Left renal cortex interstitium (tissue), 4 donors: Measurements from ENCODE around the gene RPTOR. TPM values are rescaled to one million over a fixed set of nuclear protein-coding genes. Genes with fewer than 3 reads are reported as not detected.

Experiments
- DNase-seq, 4 donors: peaks; one replicate each; pipeline ENCODE4 v3.0.0-alpha.2; 2013; ENCODE audit warnings: low read depth in 4 of 4, low spot score in 2 of 4, missing footprints in 1 of 4
- polyA plus RNA-seq, 4 donors: library from polyadenylated mRNA; unstranded; fragments of 120-200 nt; gene quantifications; one replicate each; pipeline ENCODE4 v1.2.1, GENCODE V29; 2013; ENCODE audit not compliant: insufficient read length in 4 of 4

Gene RPTOR
- polyA plus RNA-seq, 4 donors: 16.5 to 25.0 (median 19.7) TPM

GRCh38 chr17:80892900-80893603 lies 348.4 kb downstream of the RPTOR start:
- DNase-seq: no peak

GRCh38 chr17:80893604-80894438 lies 349.2 kb downstream of the RPTOR start:
- no peak for DNase-seq

- DNase-seq: no peak
Measured at GRCh38 chr17:80894439-80894721, 349.7 kb downstream of the RPTOR start.

- DNase-seq: no peak
Measured at GRCh38 chr17:80894726-80895125, 350.1 kb downstream of the RPTOR start.

- no peak for DNase-seq
Measured at GRCh38 chr17:80895366-80895765, 350.7 kb downstream of the RPTOR start.

GRCh38 chr17:80898716-80899115 lies 354.1 kb downstream of the RPTOR start:
- DNase-seq: no peak

GRCh38 chr17:80899402-80900268 lies 355.0 kb downstream of the RPTOR start:
- no peak for DNase-seq

- DNase-seq: no peak
Measured at GRCh38 chr17:80901319-80901718, 356.7 kb downstream of the RPTOR start.

GRCh38 chr17:80902197-80902962 lies 357.7 kb downstream of the RPTOR start:
- no peak for DNase-seq

- DNase-seq: no peak
Measured at GRCh38 chr17:80902963-80903611, 358.4 kb downstream of the RPTOR start.

GRCh38 chr17:80904036-80904753 lies 359.6 kb downstream of the RPTOR start:
- no peak for DNase-seq

- no peak for DNase-seq
Measured at GRCh38 chr17:80905586-80906230, 361.1 kb downstream of the RPTOR start.

GRCh38 chr17:80906364-80907259 lies 362.0 kb downstream of the RPTOR start:
- no peak for DNase-seq

- DNase-seq: no peak
Measured at GRCh38 chr17:80907281-80907680, 362.6 kb downstream of the RPTOR start.

GRCh38 chr17:80908211-80908610 lies 363.6 kb downstream of the RPTOR start:
- no peak for DNase-seq

GRCh38 chr17:80908776-80909175 lies 364.1 kb downstream of the RPTOR start:
- DNase-seq: no peak

GRCh38 chr17:80909635-80910034 lies 365.0 kb downstream of the RPTOR start:
- DNase-seq: no peak

- DNase-seq: no peak
Measured at GRCh38 chr17:80910043-80910442, 365.4 kb downstream of the RPTOR start.
